Type B pancreatic cell (in vitro differentiated cells): ENCODE results near the gene DUSP3. TPM values are rescaled to one million over a fixed set of nuclear protein-coding genes. Genes with fewer than 3 reads are reported as not detected.

Source experiments
- DNase-seq: peaks from one replicate; pipeline ENCODE4 v3.0.0; 2021; ENCODE audit warnings: mixed read lengths; ENCODE audit not compliant: unreplicated experiment; ENCODE audit errors: extremely low spot score
- H3K27ac Mint-ChIP-seq: 2 replicates; pipeline ENCODE4 v1.8.0; 2021; ENCODE audit warnings: mild to moderate bottlenecking, mixed read lengths
- H3K27me3 Mint-ChIP-seq: 2 replicates; pipeline ENCODE4 v1.8.0; 2021; ENCODE audit warnings: mixed read lengths
- H3K36me3 Mint-ChIP-seq: 2 replicates; pipeline ENCODE4 v1.8.0; 2021; ENCODE audit warnings: mixed read lengths
- H3K4me1 Mint-ChIP-seq: one replicate; pipeline ENCODE4 v1.8.0; 2021; ENCODE audit warnings: mixed read lengths; ENCODE audit not compliant: unreplicated experiment
- H3K4me3 Mint-ChIP-seq: 2 replicates; pipeline ENCODE4 v1.8.0; 2021; ENCODE audit warnings: mild to moderate bottlenecking, mixed read lengths
- H3K9me3 Mint-ChIP-seq: 2 replicates; pipeline ENCODE4 v1.8.0; 2021; ENCODE audit warnings: mixed read lengths
- CTCF ChIP-seq: fragments of 200-600 bp; sonication (generic); conservative IDR thresholded peaks from 2 replicates; pipeline ENCODE4 v1.5.0; 2021; ENCODE audit warnings: antibody characterized with exemption, mild to moderate bottlenecking
- total RNA-seq: library from RNA; stranded (reverse); gene quantifications from 2 replicates; pipeline ENCODE4 v1.2.1, GENCODE V29; 2021; ENCODE audit warnings: low replicate concordance

DUSP3 gene
- total RNA-seq, 1 donor from 2014 or later: 36.4 TPM

- Mint-ChIP-seq H3K27ac (no peak overlapping the region), H3K9me3 (no peaks in the 10 kb centered on the region), H3K4me1 (peaks cover 24% of the 10 kb centered on the region), H3K36me3 (no peaks in the 10 kb centered on the region), H3K4me3 (no peak overlapping the region), H3K27me3 (peaks cover 51% of the 10 kb centered on the region)
- DNase-seq: no peak
- TF ChIP-seq CTCF: no peak
Observed at GRCh38 chr17:43753493-43754129, 25.2 kb downstream of the DUSP3 start.

- no peak for DNase-seq
- TF ChIP-seq CTCF: no peak
- peaks cover 44% of the 10 kb centered on the region for H3K27me3 Mint-ChIP-seq
- H3K36me3 Mint-ChIP-seq: no peaks in the 10 kb centered on the region
- H3K4me3 Mint-ChIP-seq: no peak overlapping the region
- no peaks in the 10 kb centered on the region for H3K9me3 Mint-ChIP-seq
- H3K27ac Mint-ChIP-seq: no peak overlapping the region
- peaks cover 29% of the 10 kb centered on the region for H3K4me1 Mint-ChIP-seq
Observed at GRCh38 chr17:43750153-43750552, 28.6 kb downstream of the DUSP3 start.

- no peak for TF ChIP-seq CTCF
- DNase-seq: no peak
- Mint-ChIP-seq H3K27ac (no peak overlapping the region), H3K9me3 (no peaks in the 10 kb centered on the region), H3K36me3 (no peaks in the 10 kb centered on the region), H3K27me3 (peaks cover 30% of the 10 kb centered on the region), H3K4me3 (no peak overlapping the region), H3K4me1 (peaks cover 41% of the 10 kb centered on the region)
Observed at GRCh38 chr17:43745541-43745940, 33.2 kb downstream of the DUSP3 start.

- Mint-ChIP-seq H3K4me3 (no peak overlapping the region), H3K27ac (no peak overlapping the region), H3K27me3 (peaks cover 23% of the 10 kb centered on the region), H3K9me3 (no peaks in the 10 kb centered on the region), H3K4me1 (peaks cover 32% of the 10 kb centered on the region), H3K36me3 (peaks cover 4% of the 10 kb centered on the region)
- no peak for TF ChIP-seq CTCF
- DNase-seq: no peak
Observed at GRCh38 chr17:43741636-43742035, 37.1 kb downstream of the DUSP3 start.

GRCh38 chr17:43740541-43740940, 38.2 kb downstream of the DUSP3 start:
- peaks cover 15% of the 10 kb centered on the region for H3K27me3 Mint-ChIP-seq
- TF ChIP-seq CTCF: no peak
- H3K4me1 Mint-ChIP-seq: peaks cover 21% of the 10 kb centered on the region
- DNase-seq: no peak
- no peak overlapping the region for H3K4me3 Mint-ChIP-seq
- no peaks in the 10 kb centered on the region for H3K9me3 Mint-ChIP-seq
- H3K36me3 Mint-ChIP-seq: peaks cover 4% of the 10 kb centered on the region
- no peak overlapping the region for H3K27ac Mint-ChIP-seq
